H9 (cell line): Measurements from ENCODE around the gene HSD17B8. TPM values are rescaled to one million over a fixed set of nuclear protein-coding genes. Genes with fewer than 3 reads are reported as not detected.

Experiments
- DNase-seq: peaks from one replicate; pipeline ENCODE4 v3.0.0-alpha.2; 2017
- H2AFZ ChIP-seq: one replicate; pipeline ENCODE4 v1.6.1; 2013; ENCODE audit warnings: mild to moderate bottlenecking, low read length, control low read depth, moderate library complexity
- H2AK5ac ChIP-seq: 2 replicates; pipeline ENCODE4 v1.6.1; 2013; ENCODE audit warnings: low read length, control low read depth, mixed read lengths; ENCODE audit not compliant: insufficient read length
- H2BK120ac ChIP-seq: one replicate; pipeline ENCODE4 v1.6.1; 2013; ENCODE audit warnings: low read depth, mild to moderate bottlenecking, low read length, control low read depth, inconsistent platforms; ENCODE audit not compliant: poor library complexity, severe bottlenecking
- H2BK12ac ChIP-seq: 2 replicates; pipeline ENCODE4 v1.6.1; 2013; ENCODE audit warnings: low read length, control low read depth, mixed read lengths, low read depth; ENCODE audit not compliant: insufficient read length
- H2BK15ac ChIP-seq: 2 replicates; pipeline ENCODE4 v1.6.1; 2013; ENCODE audit warnings: low read depth, low read length, control low read depth
- H2BK20ac ChIP-seq: one replicate; pipeline ENCODE4 v1.6.1; 2013; ENCODE audit warnings: low read depth, mild to moderate bottlenecking, low read length, control low read depth, inconsistent platforms; ENCODE audit not compliant: poor library complexity, severe bottlenecking
- H2BK5ac ChIP-seq: 2 replicates; pipeline ENCODE4 v1.6.1; 2013; ENCODE audit warnings: low read length, control low read depth, mixed read lengths; ENCODE audit not compliant: insufficient read length
- H3K14ac ChIP-seq: 2 replicates; pipeline ENCODE4 v1.6.1; 2013; ENCODE audit warnings: low read length, control low read depth; ENCODE audit not compliant: insufficient read depth
- H3K18ac ChIP-seq: 2 replicates; pipeline ENCODE4 v1.6.1; 2013; ENCODE audit warnings: low read depth, mild to moderate bottlenecking, mixed read lengths, low read length, control low read depth; ENCODE audit not compliant: insufficient read length
- H3K23ac ChIP-seq: 2 replicates; pipeline ENCODE4 v1.6.1; 2013; ENCODE audit warnings: low read length, control low read depth, mixed read lengths, low read depth; ENCODE audit not compliant: insufficient read length
- H3K23me2 ChIP-seq: 2 replicates; pipeline ENCODE4 v1.6.1; 2013; ENCODE audit warnings: low read depth, mild to moderate bottlenecking, mixed read lengths, low read length, control low read depth; ENCODE audit not compliant: insufficient read length, poor library complexity, severe bottlenecking
- H3K27ac ChIP-seq: 2 replicates; pipeline ENCODE4 v1.5.1; 2013; ENCODE audit warnings: low read length, control low read depth, mixed read lengths, low read depth; ENCODE audit not compliant: insufficient read length
- H3K27me3 ChIP-seq: 2 replicates; pipeline ENCODE4 v1.6.1; 2013; ENCODE audit warnings: low read length, control low read depth, inconsistent platforms; ENCODE audit not compliant: insufficient read depth
- H3K4ac ChIP-seq: 2 replicates; pipeline ENCODE4 v1.6.1; 2013; ENCODE audit warnings: low read depth, mild to moderate bottlenecking, control low read depth, inconsistent platforms, low read length, moderate library complexity
- H3K4me1 ChIP-seq: 2 replicates; pipeline ENCODE4 v1.6.1; 2013; ENCODE audit warnings: low read length, control low read depth, inconsistent platforms; ENCODE audit not compliant: insufficient read depth
- H3K4me2 ChIP-seq: 2 replicates; pipeline ENCODE4 v1.6.1; 2013; ENCODE audit warnings: low read length, control low read depth, mixed read lengths; ENCODE audit not compliant: insufficient read length, insufficient read depth
- H3K56ac ChIP-seq: 2 replicates; pipeline ENCODE4 v1.6.1; 2013; ENCODE audit warnings: low read depth, mild to moderate bottlenecking, mixed read lengths, low read length, control low read depth; ENCODE audit not compliant: insufficient read length
- H3K79me1 ChIP-seq: 2 replicates; pipeline ENCODE4 v1.6.1; 2013; ENCODE audit warnings: low read depth, mild to moderate bottlenecking, moderate library complexity, low read length, control low read depth, inconsistent platforms; ENCODE audit not compliant: insufficient read depth, poor library complexity, severe bottlenecking
- H3K79me2 ChIP-seq: 2 replicates; pipeline ENCODE4 v1.6.1; 2013; ENCODE audit warnings: low read length, control low read depth, inconsistent platforms; ENCODE audit not compliant: insufficient read depth
- H3K9ac ChIP-seq: 2 replicates; pipeline ENCODE4 v1.6.1; 2013; ENCODE audit warnings: low read length, control low read depth, mixed read lengths; ENCODE audit not compliant: insufficient read length; ENCODE audit errors: extremely low read depth
- H3K9me3 ChIP-seq: one replicate; pipeline ENCODE4 v1.6.1; 2013; ENCODE audit warnings: low read depth, low read length, inconsistent platforms; ENCODE audit not compliant: control insufficient read depth
- H3T11ph ChIP-seq: one replicate; pipeline ENCODE4 v1.6.1; 2013; ENCODE audit warnings: mild to moderate bottlenecking, low read length, control low read depth, inconsistent platforms
- H4K20me1 ChIP-seq: one replicate; pipeline ENCODE4 v1.6.1; 2013; ENCODE audit not compliant: control insufficient read depth, insufficient read length, insufficient read depth
- H4K5ac ChIP-seq: 2 replicates; pipeline ENCODE4 v1.6.1; 2013; ENCODE audit warnings: low read depth, mild to moderate bottlenecking, mixed read lengths, low read length, control low read depth; ENCODE audit not compliant: insufficient read length
- H4K8ac ChIP-seq: replicated peaks from 2 replicates; pipeline ENCODE4 v1.6.1; 2013; ENCODE audit warnings: low read length, control low read depth, mixed read lengths, low read depth; ENCODE audit not compliant: insufficient read length
- H4K91ac ChIP-seq: 2 replicates; pipeline ENCODE4 v1.6.1; 2013; ENCODE audit warnings: low read depth, mild to moderate bottlenecking, moderate library complexity, mixed read lengths, low read length, control low read depth; ENCODE audit not compliant: insufficient read length
- H3K27ac Mint-ChIP-seq, 3 experiments: 2 replicates in 2 of 3; 3 replicates in 1 of 3; pipeline ENCODE4 v1.8.0; 2020 to 2021; ENCODE audit warnings: mixed read lengths in 3 of 3, mild to moderate bottlenecking in 1 of 3, moderate library complexity in 1 of 3
- H3K27me3 Mint-ChIP-seq: 2 replicates; pipeline ENCODE4 v1.8.0; 2021; ENCODE audit warnings: low read depth, mild to moderate bottlenecking, moderate library complexity, mixed read lengths
- H3K36me3 Mint-ChIP-seq, 3 experiments: 2 replicates in 2 of 3; 3 replicates in 1 of 3; pipeline ENCODE4 v1.8.0; 2020 to 2021; ENCODE audit warnings: low read depth in 3 of 3, mixed read lengths in 3 of 3; ENCODE audit not compliant: insufficient read depth in 1 of 3
- H3K4me1 Mint-ChIP-seq, 2 experiments: 2 replicates each; pipeline ENCODE4 v1.8.0; 2020; ENCODE audit warnings: mixed read lengths in 2 of 2
- H3K4me3 Mint-ChIP-seq, 2 experiments: 2 replicates in 1 of 2; 3 replicates in 1 of 2; pipeline ENCODE4 v1.8.0; 2020 to 2021; ENCODE audit warnings: mild to moderate bottlenecking in 2 of 2, mixed read lengths in 2 of 2, moderate library complexity in 1 of 2
- H3K9me3 Mint-ChIP-seq, 2 experiments: 2 replicates in 1 of 2; 3 replicates in 1 of 2; pipeline ENCODE4 v1.8.0; 2020; ENCODE audit warnings: mild to moderate bottlenecking in 2 of 2, mixed read lengths in 2 of 2, moderate library complexity in 1 of 2
- WGBS: extraction: QIAGEN DNeasy Blood & Tissue Kit; methylation state at CpG from one replicate; pipeline ENCODE4 v1.1.7; 2013; ENCODE audit warnings: missing lambda C conversion rate, low lambda C conversion rate, mixed read lengths; ENCODE audit not compliant: insufficient read length; ENCODE audit errors: extremely low coverage; 5-methylcytosine and 5-hydroxymethylcytosine counted together
- total RNA-seq: library from RNA; stranded (reverse); gene quantifications from 2 replicates; pipeline ENCODE4 v1.2.1, GENCODE V29; 2021
- TF ChIP-seq, protein P1 (sequence below): fragments of 200-600 bp; sonication (generic); conservative IDR thresholded peaks from 3 replicates; pipeline ENCODE4 v1.8.0; 2021; ENCODE audit warnings: antibody characterized with exemption, mild to moderate bottlenecking

Gene HSD17B8
- total RNA-seq, 1 experiment from 2014 or later: 7.1 TPM

DNA sequence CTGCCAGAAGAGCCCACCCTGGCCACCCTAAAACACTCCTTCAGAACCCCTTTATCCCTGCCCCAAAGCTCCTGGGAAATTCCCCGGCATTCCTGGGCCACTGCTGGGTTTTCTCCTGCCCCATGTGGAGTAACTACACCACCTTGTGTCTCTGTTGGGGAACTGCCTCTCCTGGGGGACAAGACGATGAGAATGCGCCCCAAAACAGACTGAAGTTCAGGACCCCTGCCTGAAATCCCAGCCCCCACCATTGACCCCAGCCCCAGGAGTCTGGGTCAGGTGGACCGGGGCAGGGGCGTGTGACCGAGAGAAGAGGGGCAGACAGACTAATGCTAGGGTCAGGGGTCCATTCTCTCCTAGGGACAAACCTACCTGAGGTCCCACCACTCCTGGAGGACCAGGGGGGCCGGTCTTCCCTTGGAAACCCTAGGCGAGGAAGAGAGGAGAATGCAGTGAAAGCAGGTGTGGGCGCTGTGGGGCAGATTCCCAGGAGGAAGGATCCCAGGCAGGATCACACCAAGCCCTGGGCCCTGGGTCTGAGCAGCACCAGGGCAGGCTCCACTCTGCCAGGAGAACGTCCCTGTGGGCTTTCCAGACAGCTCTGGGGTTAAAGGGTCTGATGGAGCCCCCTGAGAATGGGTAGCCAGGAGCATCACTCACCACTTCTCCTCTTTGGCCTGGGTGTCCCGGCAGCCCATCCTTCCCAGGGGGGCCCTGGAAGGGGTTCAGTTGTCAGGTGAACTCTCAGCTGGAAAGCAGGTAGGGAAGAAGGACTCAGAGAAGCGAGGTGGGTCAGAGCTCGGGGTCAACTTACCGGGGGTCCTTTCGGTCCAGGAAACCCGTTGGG, 31.5 kb upstream of the HSD17B8 start:
- no peaks in the 10 kb centered on the region for H3K9me3 ChIP-seq
- Mint-ChIP-seq H3K4me1 (peaks cover 4 to 8% of the 10 kb centered on the region in 2 experiments), H3K36me3 (no peaks in the 10 kb centered on the region; a peak in 2 of 7 replicates), H3K27ac (no peak overlapping the region; a peak in 2 of 7 replicates), H3K4me3 (no peak overlapping the region; a peak in 1 of 5 replicates), H3K27me3 (peaks cover 32% of the 10 kb centered on the region), H3K9me3 (no peaks in the 10 kb centered on the region)
- H3T11ph ChIP-seq: no peak overlapping the region
- H4K91ac ChIP-seq: no peak overlapping the region
- no peak overlapping the region for H3K56ac ChIP-seq
- H2AK5ac ChIP-seq: no peak overlapping the region
- H4K5ac ChIP-seq: no peak overlapping the region
- H3K79me2 ChIP-seq: no peaks in the 10 kb centered on the region
- H3K23ac ChIP-seq: no peak overlapping the region
- no peak overlapping the region for H3K4me2 ChIP-seq
- no peaks in the 10 kb centered on the region for H3K79me1 ChIP-seq
- no peak overlapping the region for H3K27ac ChIP-seq
- H3K4ac ChIP-seq: no peak overlapping the region
- no peak overlapping the region for H3K18ac ChIP-seq
- no peak overlapping the region for H2BK120ac ChIP-seq
- H2BK20ac ChIP-seq: no peak overlapping the region
- H3K9ac ChIP-seq: no peak overlapping the region
- WGBS: no CpG with 5 or more reads among the region's 16 CpGs
- no peaks in the 10 kb centered on the region for H4K20me1 ChIP-seq
- H4K8ac ChIP-seq: no peak overlapping the region
- no peak overlapping the region for H2BK12ac ChIP-seq
- H3K4me1 ChIP-seq: no peaks in the 10 kb centered on the region
- H3K23me2 ChIP-seq: no peaks in the 10 kb centered on the region
- H2AFZ ChIP-seq: no peak overlapping the region
- TF ChIP-seq, protein P1, sequence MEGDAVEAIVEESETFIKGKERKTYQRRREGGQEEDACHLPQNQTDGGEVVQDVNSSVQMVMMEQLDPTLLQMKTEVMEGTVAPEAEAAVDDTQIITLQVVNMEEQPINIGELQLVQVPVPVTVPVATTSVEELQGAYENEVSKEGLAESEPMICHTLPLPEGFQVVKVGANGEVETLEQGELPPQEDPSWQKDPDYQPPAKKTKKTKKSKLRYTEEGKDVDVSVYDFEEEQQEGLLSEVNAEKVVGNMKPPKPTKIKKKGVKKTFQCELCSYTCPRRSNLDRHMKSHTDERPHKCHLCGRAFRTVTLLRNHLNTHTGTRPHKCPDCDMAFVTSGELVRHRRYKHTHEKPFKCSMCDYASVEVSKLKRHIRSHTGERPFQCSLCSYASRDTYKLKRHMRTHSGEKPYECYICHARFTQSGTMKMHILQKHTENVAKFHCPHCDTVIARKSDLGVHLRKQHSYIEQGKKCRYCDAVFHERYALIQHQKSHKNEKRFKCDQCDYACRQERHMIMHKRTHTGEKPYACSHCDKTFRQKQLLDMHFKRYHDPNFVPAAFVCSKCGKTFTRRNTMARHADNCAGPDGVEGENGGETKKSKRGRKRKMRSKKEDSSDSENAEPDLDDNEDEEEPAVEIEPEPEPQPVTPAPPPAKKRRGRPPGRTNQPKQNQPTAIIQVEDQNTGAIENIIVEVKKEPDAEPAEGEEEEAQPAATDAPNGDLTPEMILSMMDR: peak; percentile 75
- H3K14ac ChIP-seq: no peak overlapping the region; the same call in 1 of the 2 replicates
- no peak overlapping the region for H2BK15ac ChIP-seq
- H3K27me3 ChIP-seq: no peaks in the 10 kb centered on the region
- no peak overlapping the region for H2BK5ac ChIP-seq
- peak; percentile 56 for DNase-seq
